ENCODE measurements around the gene FHIT.
"Not testable (repeated sequence)": the region's sequence is repeated elsewhere in the genome, so short reads cannot be mapped to it uniquely, and the experiment has no call there.

FHIT gene

DNA sequence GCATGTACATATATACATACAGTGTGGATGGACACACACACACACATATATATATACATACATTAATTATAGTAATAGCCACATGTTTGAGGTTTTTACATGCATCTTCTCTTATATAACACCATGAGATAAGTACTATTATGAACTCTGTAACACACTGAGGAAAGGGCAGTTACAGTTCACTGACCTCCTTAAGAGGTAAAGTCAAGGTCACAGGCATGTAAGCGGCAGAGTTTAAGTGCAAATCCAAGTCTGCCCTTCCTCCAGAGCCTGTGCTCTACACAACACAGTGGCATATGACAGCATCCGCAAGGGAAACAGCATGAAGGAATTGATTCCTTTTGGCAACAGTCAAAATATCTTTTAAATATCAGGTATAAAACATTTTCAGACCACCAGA lies 26.4 kb downstream of the FHIT start:
- DNase-seq: no peak

- no peak for DNase-seq
These were observed 27.8 kb downstream of the FHIT start for GRCh38 chr3:61223451-61223850.

DNA sequence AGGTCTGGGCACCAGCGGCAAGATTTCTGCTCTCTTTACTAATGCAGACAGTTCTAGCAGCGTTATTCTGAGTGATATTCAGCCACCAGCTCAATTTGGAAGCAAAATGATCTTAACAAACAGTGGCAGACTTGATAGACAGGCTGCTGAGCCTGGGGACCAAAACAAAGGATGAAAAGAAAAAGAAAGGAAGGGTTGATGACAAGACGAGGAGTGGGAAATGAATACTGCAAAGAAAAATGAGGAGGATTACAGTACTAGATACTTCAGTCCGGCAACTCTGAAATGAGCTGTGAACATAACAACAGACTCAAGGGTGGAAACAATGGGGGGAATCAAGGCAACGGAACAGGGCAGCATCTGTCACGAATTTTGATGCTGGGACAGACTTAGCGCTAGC lies 28.8 kb downstream of the FHIT start:
- DNase-seq: no peak

- no peak for DNase-seq
These were observed 29.4 kb downstream of the FHIT start for GRCh38 chr3:61221759-61222362.

DNA sequence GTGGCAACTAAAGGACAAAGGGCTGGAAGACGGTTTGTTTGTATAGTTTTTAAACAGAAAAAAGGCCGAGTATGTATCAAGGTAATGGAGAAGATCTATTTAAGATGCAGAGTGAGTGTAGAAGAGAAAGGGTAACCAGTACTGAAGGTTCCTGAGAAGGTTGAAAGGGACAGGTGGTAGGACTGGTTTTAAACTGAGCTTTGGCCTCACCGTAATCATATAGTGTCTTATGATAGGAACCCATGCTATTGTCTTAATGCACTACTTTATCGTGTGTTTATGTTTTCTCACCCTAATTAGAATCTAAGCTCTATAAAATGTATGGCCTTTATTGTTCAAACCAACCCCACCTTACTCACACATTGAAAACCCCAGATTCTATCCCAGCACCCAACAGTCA lies 32.7 kb downstream of the FHIT start:
- no peak for DNase-seq

DNA sequence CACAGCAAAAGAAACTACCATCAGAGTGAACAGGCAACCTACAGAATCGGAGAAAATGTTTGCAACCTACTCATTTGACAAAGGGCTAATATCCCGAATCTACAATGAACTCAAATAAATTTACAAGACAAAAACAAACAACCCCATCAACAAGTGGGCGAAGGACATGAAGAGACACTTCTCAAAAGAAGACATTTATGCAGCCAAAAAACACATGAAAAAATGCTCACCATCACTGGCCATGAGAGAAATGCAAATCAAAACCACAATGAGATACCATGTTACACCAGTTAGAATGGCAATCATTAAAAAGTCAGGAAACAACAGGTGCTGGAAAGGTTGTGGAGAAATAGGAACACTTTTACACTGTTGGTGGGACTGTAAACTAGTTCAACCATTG lies 35.1 kb downstream of the FHIT start:
- DNase-seq: not testable (repeated sequence)

GRCh38 chr3:61202086-61202485 lies 49.2 kb downstream of the FHIT start:
- no peak for DNase-seq

DNA sequence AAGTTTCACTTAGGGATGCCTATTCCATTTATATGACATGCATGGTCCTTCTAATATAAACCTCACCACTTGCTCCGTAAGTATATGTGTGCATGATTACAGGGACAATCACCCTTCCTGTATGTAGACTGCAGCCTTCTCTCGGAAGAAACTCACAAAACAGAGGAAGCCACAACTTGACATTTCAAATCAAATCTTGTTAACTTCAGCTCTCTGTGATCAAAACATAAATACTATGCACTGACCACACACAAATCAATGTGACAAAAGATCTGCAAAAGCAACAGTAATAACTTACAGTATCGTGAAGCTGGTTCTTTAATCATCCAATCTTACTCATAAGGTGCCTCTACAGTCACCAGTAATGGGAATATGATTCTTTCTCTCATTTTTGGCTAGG lies 50.2 kb downstream of the FHIT start:
- DNase-seq: no peak

GRCh38 chr3:61200270-61200669 lies 51.0 kb downstream of the FHIT start:
- DNase-seq: no peak

DNA sequence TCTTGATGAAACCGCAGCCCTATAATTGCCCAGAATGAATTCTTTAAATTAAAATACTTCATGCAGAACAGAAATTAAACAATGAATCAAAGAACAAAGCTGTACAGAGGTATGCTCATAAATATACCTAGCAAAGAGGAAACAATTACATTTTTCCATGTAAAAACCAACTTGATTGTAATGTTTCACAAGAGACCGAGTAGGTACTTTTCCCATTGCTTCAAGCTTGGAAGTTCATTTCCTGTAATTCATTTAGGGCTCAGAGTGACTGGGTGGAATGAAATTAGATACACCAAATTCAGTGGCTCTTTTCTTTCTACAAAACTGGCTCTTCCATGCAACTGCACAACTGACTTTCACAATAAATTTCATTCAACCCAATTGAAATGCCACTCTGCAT lies 51.4 kb downstream of the FHIT start:
- no peak for DNase-seq

GRCh38 chr3:61194892-61195538 lies 56.2 kb downstream of the FHIT start:
- no peak for DNase-seq

- DNase-seq: no peak
These were observed 59.0 kb downstream of the FHIT start for GRCh38 chr3:61192222-61192621.

- DNase-seq: not testable (repeated sequence)
These were observed 61.0 kb downstream of the FHIT start for GRCh38 chr3:61190205-61190604.

DNA sequence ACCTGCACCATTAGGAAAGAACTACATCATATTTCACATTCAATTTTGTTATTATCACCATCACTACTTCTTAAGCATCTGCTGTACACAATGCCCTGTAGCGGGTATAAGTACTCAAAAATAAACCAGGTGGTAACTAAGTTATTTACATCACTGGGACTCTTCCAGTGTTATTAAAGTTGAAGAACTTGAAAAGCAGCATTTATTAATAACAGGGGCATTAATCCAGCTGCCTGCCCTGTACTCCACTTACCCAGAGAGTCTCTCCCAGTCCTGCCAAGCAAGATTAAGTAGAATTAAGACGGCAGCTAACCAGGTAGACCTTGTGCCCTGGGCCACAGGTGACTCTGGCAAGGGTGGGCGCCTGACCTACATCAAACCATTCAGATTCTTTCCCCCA lies 65.2 kb downstream of the FHIT start:
- no peak for DNase-seq

DNA sequence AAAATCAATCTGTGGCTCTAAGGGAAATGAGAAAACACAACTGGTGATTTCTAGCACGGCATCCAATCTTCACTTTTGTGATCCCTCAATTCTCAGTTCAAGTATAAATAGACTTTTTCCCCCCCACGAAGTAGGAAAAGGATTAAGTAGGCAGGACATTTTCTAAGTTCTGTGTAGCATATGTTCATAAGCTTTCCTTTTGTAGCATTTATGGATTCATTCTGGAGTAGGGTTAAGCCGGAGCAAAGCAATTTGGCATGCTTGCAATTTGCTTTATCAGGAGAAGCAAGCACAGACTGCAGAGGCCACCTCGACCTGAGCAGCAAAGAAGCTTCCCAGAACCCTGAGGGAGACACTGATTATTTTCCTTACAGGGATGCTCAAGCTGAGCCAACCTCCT lies 66.3 kb downstream of the FHIT start:
- no peak for DNase-seq

DNA sequence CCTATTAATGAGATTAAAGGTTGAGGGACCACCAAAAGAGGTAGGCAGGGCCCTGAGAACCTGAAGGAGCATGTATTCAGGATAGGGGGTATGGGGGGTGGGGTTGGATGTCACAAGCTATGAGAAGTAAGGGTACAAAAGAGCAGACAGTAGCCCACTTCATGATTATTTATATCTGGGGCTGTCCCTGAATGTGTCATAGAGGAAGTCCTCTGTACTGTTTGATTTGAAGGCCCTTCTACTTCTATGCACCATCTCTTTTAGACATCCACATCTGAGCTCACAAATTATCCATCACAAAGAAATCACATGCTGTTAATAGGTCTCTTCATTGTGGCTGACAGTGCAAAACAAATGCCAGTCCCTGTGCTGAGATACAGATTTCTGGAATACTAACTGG lies 68.6 kb downstream of the FHIT start:
- DNase-seq: no peak

DNA sequence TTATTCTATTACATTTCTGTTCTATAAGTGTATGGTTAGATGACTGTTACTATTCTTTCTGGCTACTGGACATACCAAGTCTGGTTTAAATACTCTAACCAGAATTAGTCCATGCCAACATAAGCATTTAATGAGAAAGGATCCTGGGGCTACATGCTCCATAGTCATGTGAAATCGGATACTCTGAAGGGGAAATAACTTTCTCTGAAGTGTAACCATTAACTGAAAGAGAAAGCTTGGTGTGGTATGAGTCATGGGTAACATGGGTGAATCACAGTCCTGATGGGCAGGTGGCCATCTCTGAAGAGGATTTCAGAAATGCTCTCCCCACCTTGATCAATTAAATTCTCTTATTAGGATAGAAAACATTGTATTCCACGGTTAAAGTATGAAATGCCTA lies 69.4 kb downstream of the FHIT start:
- peak; percentile 2 for DNase-seq

DNA sequence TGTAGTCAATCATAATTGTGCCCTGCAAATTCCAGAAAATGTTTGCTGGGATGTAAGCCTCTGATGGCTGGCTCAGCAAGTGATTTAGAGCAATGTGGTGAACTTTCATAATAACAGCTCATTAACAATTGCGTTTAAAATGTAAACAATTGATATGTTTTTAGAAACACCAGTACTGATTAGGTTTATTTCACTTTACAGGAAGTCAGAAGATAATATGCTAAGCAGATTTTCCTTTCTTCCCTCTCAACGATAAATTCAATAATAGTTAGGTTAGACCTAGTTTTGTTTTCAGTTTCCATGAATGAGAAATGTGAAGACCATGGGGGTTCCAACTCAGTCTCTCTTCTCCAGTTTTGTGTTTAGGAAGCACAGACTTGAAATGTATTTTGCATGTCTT lies 71.0 kb downstream of the FHIT start:
- no peak for DNase-seq

- DNase-seq: no peak
These were observed 73.1 kb downstream of the FHIT start for GRCh38 chr3:61178167-61178566.

DNA sequence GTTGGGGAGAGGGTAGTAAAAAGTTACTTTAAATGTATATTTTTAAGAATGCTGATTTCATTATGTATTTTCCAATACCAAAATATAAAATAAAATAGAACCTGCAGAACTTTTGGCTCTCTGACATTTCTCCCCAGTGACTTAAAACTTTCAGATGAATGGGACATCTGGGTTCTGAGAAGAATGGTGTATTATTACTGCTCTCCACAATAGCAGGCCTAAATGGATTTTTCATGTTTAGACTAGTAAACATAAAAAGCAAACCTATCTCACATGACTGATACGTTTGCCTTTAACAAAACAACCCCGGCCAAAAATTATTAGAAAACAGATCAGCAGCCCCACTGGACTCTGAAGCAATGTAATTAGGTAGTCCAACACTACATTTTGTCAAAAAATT lies 73.8 kb downstream of the FHIT start:
- DNase-seq: no peak

DNA sequence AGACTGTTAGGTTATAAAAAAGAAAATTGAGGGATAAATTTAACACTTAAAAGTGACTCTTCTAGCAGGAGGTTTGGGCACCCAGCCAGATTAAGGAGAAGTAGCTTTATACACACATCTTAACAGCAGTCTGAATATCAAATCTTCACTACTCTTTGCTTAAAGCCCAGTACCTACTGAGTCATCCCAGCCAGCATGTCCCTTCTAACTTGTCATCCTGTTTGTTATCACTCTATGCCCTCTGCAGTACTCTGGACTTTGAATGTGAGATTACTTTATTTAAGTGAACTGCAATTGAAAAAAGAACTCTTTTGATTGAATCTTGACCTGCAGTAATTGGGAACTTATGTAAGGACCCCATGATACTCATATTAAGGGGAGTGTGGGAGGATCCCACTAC lies 77.6 kb downstream of the FHIT start:
- DNase-seq: no peak

GRCh38 chr3:61172684-61173083 lies 78.6 kb downstream of the FHIT start:
- no peak for DNase-seq

- no peak for DNase-seq
These were observed 79.0 kb downstream of the FHIT start for GRCh38 chr3:61172203-61172602.

- DNase-seq: no peak
These were observed 81.5 kb downstream of the FHIT start for GRCh38 chr3:61169621-61170251.

DNA sequence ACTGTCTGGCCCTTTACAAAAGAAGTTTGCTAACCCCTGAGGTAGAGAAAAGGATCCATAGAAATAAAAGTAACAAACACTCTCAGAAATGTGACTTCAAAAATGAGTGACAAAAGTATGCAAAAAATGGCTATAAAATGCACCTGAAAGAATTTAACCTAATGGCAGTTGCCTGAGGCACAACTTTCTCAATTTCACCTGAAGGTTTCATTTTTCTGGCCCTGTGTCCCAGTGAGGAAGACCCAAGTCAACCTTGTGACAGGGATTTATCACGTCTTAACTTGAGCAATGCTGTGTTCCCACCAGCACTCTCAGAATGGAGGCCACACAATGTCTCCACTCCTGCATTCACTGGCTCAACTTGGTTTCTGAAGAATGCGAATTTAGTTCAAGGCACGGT lies 83.0 kb downstream of the FHIT start:
- DNase-seq: no peak

Measured in EL (cell line).